Measurements from ENCODE around the gene TTC36. TPM values are rescaled to one million over a fixed set of nuclear protein-coding genes. Genes with fewer than 3 reads are reported as not detected.

TTC36 gene
- total and polyA plus RNA-seq, 9 of the 15 experiments (the other 6 are each of a cell fraction or from before 2014, with no cell fraction given) = 0.22 to 0.23 TPM; not detected in 7

GRCh38 chr11:118572061-118572980 lies 45.0 kb downstream of the TTC36 start, which contains the start of gene ARCN1 (continued):
- TF ChIP-seq, protein P1, sequence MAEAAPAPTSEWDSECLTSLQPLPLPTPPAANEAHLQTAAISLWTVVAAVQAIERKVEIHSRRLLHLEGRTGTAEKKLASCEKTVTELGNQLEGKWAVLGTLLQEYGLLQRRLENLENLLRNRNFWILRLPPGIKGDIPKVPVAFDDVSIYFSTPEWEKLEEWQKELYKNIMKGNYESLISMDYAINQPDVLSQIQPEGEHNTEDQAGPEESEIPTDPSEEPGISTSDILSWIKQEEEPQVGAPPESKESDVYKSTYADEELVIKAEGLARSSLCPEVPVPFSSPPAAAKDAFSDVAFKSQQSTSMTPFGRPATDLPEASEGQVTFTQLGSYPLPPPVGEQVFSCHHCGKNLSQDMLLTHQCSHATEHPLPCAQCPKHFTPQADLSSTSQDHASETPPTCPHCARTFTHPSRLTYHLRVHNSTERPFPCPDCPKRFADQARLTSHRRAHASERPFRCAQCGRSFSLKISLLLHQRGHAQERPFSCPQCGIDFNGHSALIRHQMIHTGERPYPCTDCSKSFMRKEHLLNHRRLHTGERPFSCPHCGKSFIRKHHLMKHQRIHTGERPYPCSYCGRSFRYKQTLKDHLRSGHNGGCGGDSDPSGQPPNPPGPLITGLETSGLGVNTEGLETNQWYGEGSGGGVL (CRISPR knock-in tag; IDR thresholded peaks at IDR 0.05) = no peak
- no peak for TF ChIP-seq ZNF699 (CRISPR knock-in tag; IDR thresholded peaks at IDR 0.05; ENCODE audit: insufficient replicate concordance)
- TF ChIP-seq CTBP1 (IDR thresholded peaks at IDR 0.05; ENCODE audit: borderline replicate concordance) = no peak
- TF ChIP-seq, protein P2, sequence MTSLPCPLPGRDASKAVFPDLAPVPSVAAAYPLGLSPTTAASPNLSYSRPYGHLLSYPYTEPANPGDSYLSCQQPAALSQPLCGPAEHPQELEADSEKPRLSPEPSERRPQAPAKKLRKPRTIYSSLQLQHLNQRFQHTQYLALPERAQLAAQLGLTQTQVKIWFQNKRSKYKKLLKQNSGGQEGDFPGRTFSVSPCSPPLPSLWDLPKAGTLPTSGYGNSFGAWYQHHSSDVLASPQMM (CRISPR knock-in tag; IDR thresholded peaks at IDR 0.05) = no peak
- no peak for TF ChIP-seq SNRNP70 (optimal IDR thresholded peaks at IDR 0.05; ENCODE audit: low read depth, low read length)
- TF ChIP-seq ZBTB7A (IDR thresholded peaks at IDR 0.05; ENCODE audit: borderline replicate concordance, control insufficient read depth, low read depth, low read length) = peak; percentile 43; the same call in 1 of the 2 replicates
- no peak for TF ChIP-seq STAT6 (CRISPR knock-in tag; IDR thresholded peaks at IDR 0.05)
- no peak for TF ChIP-seq CBX2 (IDR thresholded peaks at IDR 0.05; ENCODE audit: insufficient read depth, low read length, poor library complexity, severe bottlenecking)
- peak; percentile 91 for TF ChIP-seq GABPA (tag; conservative IDR thresholded peaks at IDR 0.05; ENCODE audit: low read depth)
- peak; percentile 36; the same call in 1 of the 2 replicates for TF ChIP-seq NFIC (IDR thresholded peaks at IDR 0.05)
- TF ChIP-seq PPARD (CRISPR knock-in tag; IDR thresholded peaks at IDR 0.05) = no peak
- 0 out of 2 replicates have a peak, but pooled peaks have one; percentile 26 for TF ChIP-seq ZNF175 (CRISPR knock-in tag; IDR thresholded peaks at IDR 0.05; ENCODE audit: low read depth)
- TF ChIP-seq PKNOX1 (IDR thresholded peaks at IDR 0.05) = no peak
- TF ChIP-seq, protein P3, sequence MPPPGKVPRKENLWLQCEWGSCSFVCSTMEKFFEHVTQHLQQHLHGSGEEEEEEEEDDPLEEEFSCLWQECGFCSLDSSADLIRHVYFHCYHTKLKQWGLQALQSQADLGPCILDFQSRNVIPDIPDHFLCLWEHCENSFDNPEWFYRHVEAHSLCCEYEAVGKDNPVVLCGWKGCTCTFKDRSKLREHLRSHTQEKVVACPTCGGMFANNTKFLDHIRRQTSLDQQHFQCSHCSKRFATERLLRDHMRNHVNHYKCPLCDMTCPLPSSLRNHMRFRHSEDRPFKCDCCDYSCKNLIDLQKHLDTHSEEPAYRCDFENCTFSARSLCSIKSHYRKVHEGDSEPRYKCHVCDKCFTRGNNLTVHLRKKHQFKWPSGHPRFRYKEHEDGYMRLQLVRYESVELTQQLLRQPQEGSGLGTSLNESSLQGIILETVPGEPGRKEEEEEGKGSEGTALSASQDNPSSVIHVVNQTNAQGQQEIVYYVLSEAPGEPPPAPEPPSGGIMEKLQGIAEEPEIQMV (tag; conservative IDR thresholded peaks at IDR 0.05; ENCODE audit: low read depth) = no peak
- TF ChIP-seq PCBP1 (IDR thresholded peaks at IDR 0.05; ENCODE audit: low read depth, low read length, poor library complexity, severe bottlenecking) = peak; percentile 75
- TF ChIP-seq HES1 (IDR thresholded peaks at IDR 0.05; ENCODE audit: low read depth) = no peak
